Hepatocyte (in vitro differentiated cells): Measurements from ENCODE around the gene HTRA2.

Source experiments
- EZH2phosphoT487 ChIP-seq: fragments of 200-600 bp; sonication (generic); IDR thresholded peaks from one replicate; pipeline ENCODE4 v1.6.1; 2018; ENCODE audit warnings: antibody characterized with exemption, mild to moderate bottlenecking, low read depth, moderate library complexity; ENCODE audit not compliant: unreplicated experiment, severe bottlenecking
- TF ChIP-seq, protein P1 (sequence below): fragments of 200-600 bp; sonication (generic); IDR thresholded peaks from 2 replicates; pipeline ENCODE4 v1.5.1; 2016; ENCODE audit warnings: antibody characterized with exemption, mild to moderate bottlenecking; ENCODE audit not compliant: poor library complexity

DNA sequence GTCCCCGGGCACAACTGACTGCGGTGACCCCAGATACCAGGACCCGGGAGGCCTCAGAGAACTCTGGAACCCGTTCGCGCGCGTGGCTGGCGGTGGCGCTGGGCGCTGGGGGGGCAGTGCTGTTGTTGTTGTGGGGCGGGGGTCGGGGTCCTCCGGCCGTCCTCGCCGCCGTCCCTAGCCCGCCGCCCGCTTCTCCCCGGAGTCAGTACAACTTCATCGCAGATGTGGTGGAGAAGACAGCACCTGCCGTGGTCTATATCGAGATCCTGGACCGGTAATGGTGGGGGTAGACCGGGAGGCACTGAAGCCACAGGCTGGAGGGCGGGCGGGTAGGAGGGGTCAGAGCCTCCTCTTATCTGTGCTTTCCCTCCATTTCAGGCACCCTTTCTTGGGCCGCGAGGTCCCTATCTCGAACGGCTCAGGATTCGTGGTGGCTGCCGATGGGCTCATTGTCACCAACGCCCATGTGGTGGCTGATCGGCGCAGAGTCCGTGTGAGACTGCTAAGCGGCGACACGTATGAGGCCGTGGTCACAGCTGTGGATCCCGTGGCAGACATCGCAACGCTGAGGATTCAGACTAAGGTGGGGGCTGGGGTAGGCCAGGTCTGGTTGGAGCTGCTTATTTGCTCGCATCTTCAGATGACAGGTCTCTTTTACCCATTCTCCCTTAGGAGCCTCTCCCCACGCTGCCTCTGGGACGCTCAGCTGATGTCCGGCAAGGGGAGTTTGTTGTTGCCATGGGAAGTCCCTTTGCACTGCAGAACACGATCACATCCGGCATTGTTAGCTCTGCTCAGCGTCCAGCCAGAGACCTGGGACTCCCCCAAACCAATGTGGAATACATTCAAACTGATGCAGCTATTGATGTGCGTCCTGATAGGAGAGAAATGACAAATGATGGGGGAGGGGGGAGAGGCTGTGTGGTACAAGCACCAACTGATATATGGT lies 780 bp downstream of the HTRA2 start:
- TF ChIP-seq, protein P1, sequence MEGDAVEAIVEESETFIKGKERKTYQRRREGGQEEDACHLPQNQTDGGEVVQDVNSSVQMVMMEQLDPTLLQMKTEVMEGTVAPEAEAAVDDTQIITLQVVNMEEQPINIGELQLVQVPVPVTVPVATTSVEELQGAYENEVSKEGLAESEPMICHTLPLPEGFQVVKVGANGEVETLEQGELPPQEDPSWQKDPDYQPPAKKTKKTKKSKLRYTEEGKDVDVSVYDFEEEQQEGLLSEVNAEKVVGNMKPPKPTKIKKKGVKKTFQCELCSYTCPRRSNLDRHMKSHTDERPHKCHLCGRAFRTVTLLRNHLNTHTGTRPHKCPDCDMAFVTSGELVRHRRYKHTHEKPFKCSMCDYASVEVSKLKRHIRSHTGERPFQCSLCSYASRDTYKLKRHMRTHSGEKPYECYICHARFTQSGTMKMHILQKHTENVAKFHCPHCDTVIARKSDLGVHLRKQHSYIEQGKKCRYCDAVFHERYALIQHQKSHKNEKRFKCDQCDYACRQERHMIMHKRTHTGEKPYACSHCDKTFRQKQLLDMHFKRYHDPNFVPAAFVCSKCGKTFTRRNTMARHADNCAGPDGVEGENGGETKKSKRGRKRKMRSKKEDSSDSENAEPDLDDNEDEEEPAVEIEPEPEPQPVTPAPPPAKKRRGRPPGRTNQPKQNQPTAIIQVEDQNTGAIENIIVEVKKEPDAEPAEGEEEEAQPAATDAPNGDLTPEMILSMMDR = no peak
- no peak for TF ChIP-seq EZH2phosphoT487
